ENCODE data around the gene GPR150.

The GPR150 gene

GRCh38 chr5:95620030-95620869 lies at the start of gene GPR150:
Gene GPR150 (plus strand): TSS chr5:95620087. CDS start chr5:95620276, 189 bp downstream.
- Histone ChIP-seq H3K27me3 (peaks cover 23% of the 10 kb centered on the region), H3K9ac (peak within 1 kb of the TSS; percentile 87)

GRCh38 chr5:95572016-95572415 lies 47.9 kb upstream of the GPR150 start:
- Histone ChIP-seq H3K27ac (no peak overlapping the region), H3K4me2 (no peak overlapping the region), H3K9ac (no peak overlapping the region), H3K4me1 (no peaks in the 10 kb centered on the region), H3K4me3 (no peak overlapping the region), H3K36me3 (peaks cover 16% of the 10 kb centered on the region), H3K9me3 (no peaks in the 10 kb centered on the region), H3K27me3 (no peaks in the 10 kb centered on the region), H4K20me1 (no peaks in the 10 kb centered on the region)
- TF ChIP-seq Cebpa-rat (IDR thresholded peaks at IDR 0.05) = no peak

More at GRCh38 chr5:95620030-95620869, at the start of gene GPR150:
- Histone ChIP-seq H3K9me3 (no peaks in the 10 kb centered on the region), H3K27ac (peak within 1 kb of the TSS; percentile 96), H3K4me3 (peak within 1 kb of the TSS; percentile 71), H3K4me1 (peaks cover 44% of the 10 kb centered on the region), H4K20me1 (no peaks in the 10 kb centered on the region), H3K4me2 (peak within 1 kb of the TSS; percentile 96), H3K36me3 (no peaks in the 10 kb centered on the region)
- no peak for TF ChIP-seq Cebpa-rat (IDR thresholded peaks at IDR 0.05)

GRCh38 chr5:95581576-95581975 lies 38.3 kb upstream of the GPR150 start:
- Histone ChIP-seq H3K4me2 (no peak overlapping the region), H3K4me1 (no peaks in the 10 kb centered on the region), H3K36me3 (peaks cover 4% of the 10 kb centered on the region; the same call in 1 of the 2 replicates), H3K4me3 (no peak overlapping the region), H4K20me1 (no peaks in the 10 kb centered on the region), H3K27me3 (no peaks in the 10 kb centered on the region), H3K9ac (no peak overlapping the region), H3K27ac (no peak overlapping the region), H3K9me3 (no peaks in the 10 kb centered on the region)
- TF ChIP-seq Cebpa-rat (IDR thresholded peaks at IDR 0.05) = no peak

DNA sequence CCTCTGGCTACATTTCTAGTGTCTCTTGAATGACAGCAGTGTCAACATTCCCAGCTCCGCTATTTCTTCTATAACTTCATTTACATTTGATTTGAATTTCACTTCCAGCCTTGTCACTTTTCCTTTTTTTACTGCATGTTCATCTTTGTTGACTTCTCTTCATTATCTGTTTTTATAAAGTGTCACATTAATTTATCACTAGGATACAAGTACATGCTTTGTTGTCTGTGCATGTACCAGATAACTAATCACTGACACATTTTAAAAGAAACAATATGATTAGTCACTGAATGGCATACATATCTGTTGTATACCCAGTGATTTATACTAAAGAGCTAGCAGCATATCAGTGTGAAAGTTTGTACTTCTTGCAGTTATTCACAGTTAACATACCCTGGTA lies 35.9 kb upstream of the GPR150 start:
- no peak for TF ChIP-seq Cebpa-rat (IDR thresholded peaks at IDR 0.05)
- no peaks in the 10 kb centered on the region for H3K4me1 ChIP-seq

DNA sequence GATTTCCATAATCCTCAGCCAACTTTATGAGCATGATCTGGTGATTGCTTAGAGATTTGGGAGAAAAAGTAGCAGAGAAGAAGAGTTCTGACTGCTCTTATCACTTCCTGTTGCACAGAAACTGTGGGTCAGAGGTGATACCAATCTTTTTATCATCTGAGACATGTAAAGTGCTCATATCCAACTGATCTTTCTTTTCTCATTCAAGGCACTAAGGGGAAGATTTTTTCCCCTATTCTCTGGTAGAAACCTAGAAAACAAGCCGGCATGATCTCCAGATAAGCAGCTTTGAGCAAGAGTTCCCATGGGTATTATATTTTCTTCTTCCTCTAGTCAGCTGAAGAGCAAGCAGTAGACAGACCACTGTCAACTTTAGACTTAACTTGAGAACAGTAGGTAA lies 29.0 kb upstream of the GPR150 start:
- no peaks in the 10 kb centered on the region for H3K36me3 ChIP-seq
- no peak for TF ChIP-seq Cebpa-rat (IDR thresholded peaks at IDR 0.05)
- peak overlapping the region; percentile 10; the same call in 1 of the 2 replicates for H3K4me2 ChIP-seq
- no peak overlapping the region for H3K4me3 ChIP-seq
- no peaks in the 10 kb centered on the region for H4K20me1 ChIP-seq
- peaks cover 9% of the 10 kb centered on the region for H3K4me1 ChIP-seq
- no peaks in the 10 kb centered on the region for H3K27me3 ChIP-seq
- no peak overlapping the region for H3K9ac ChIP-seq
- H3K27ac ChIP-seq = no peak overlapping the region
- no peaks in the 10 kb centered on the region for H3K9me3 ChIP-seq

More for the DNA sequence above, 35.9 kb upstream of the GPR150 start:
- peaks cover 4% of the 10 kb centered on the region; the same call in 1 of the 2 replicates for H3K36me3 ChIP-seq
- no peaks in the 10 kb centered on the region for H4K20me1 ChIP-seq
- no peak overlapping the region for H3K9ac ChIP-seq
- H3K27ac ChIP-seq = no peak overlapping the region
- H3K4me2 ChIP-seq = no peak overlapping the region
- no peak overlapping the region for H3K4me3 ChIP-seq
- no peaks in the 10 kb centered on the region for H3K27me3 ChIP-seq
- H3K9me3 ChIP-seq = no peaks in the 10 kb centered on the region

- Histone ChIP-seq H3K4me3 (no peak overlapping the region), H3K9me3 (no peaks in the 10 kb centered on the region), H4K20me1 (no peaks in the 10 kb centered on the region), H3K4me1 (peaks cover 9% of the 10 kb centered on the region), H3K4me2 (no peak overlapping the region), H3K27ac (no peak overlapping the region), H3K36me3 (no peaks in the 10 kb centered on the region), H3K27me3 (no peaks in the 10 kb centered on the region), H3K9ac (no peak overlapping the region)
- no peak for TF ChIP-seq Cebpa-rat (IDR thresholded peaks at IDR 0.05)
Observed at GRCh38 chr5:95591490-95591901, 28.4 kb upstream of the GPR150 start.

- H3K27ac ChIP-seq = no peak overlapping the region
Observed at GRCh38 chr5:95595289-95595931, 24.5 kb upstream of the GPR150 start.

GRCh38 chr5:95599252-95599651 lies 20.6 kb upstream of the GPR150 start:
- H3K27ac ChIP-seq = no peak overlapping the region
- no peak overlapping the region for H3K4me2 ChIP-seq
- no peak overlapping the region for H3K9ac ChIP-seq
- peaks cover 9% of the 10 kb centered on the region; the same call in 1 of the 2 replicates for H3K36me3 ChIP-seq
- no peaks in the 10 kb centered on the region for H3K9me3 ChIP-seq
- H3K4me1 ChIP-seq = no peaks in the 10 kb centered on the region
- no peaks in the 10 kb centered on the region for H3K27me3 ChIP-seq
- no peak overlapping the region for H3K4me3 ChIP-seq
- no peak for TF ChIP-seq Cebpa-rat (IDR thresholded peaks at IDR 0.05)
- H4K20me1 ChIP-seq = no peaks in the 10 kb centered on the region

More at GRCh38 chr5:95595289-95595931, 24.5 kb upstream of the GPR150 start:
- no peaks in the 10 kb centered on the region for H3K9me3 ChIP-seq
- H3K4me3 ChIP-seq = no peak overlapping the region
- H3K4me2 ChIP-seq = no peak overlapping the region
- TF ChIP-seq Cebpa-rat (IDR thresholded peaks at IDR 0.05) = no peak
- H3K9ac ChIP-seq = no peak overlapping the region
- peaks cover 9% of the 10 kb centered on the region for H3K4me1 ChIP-seq
- no peaks in the 10 kb centered on the region for H4K20me1 ChIP-seq
- H3K27me3 ChIP-seq = no peaks in the 10 kb centered on the region
- H3K36me3 ChIP-seq = no peaks in the 10 kb centered on the region

DNA sequence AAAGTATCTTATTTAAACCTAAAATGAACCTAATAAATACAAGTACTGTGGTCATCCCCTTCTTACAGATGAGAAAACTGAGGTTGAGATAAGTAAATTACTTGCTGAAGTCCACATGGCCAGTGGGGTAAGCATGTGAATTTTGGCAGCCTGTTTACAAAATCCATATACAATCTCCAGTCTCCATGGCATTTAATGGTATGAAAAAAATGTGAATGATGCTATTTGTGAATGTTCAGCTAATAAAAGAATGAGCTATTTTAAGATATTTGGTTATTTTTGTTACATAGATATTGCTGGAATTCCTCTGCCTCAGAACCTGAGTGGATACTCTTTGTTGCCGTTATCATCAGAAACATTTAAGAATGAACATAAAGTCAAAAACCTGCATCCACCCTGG lies 19.3 kb upstream of the GPR150 start:
- Histone ChIP-seq H3K4me3 (no peak overlapping the region), H3K9me3 (no peaks in the 10 kb centered on the region), H3K27me3 (no peaks in the 10 kb centered on the region), H3K36me3 (peaks cover 9% of the 10 kb centered on the region; the same call in 1 of the 2 replicates), H4K20me1 (no peaks in the 10 kb centered on the region), H3K27ac (no peak overlapping the region), H3K4me1 (no peaks in the 10 kb centered on the region), H3K9ac (no peak overlapping the region), H3K4me2 (no peak overlapping the region)
- no peak for TF ChIP-seq Cebpa-rat (IDR thresholded peaks at IDR 0.05)

GRCh38 chr5:95605786-95606185 lies 14.1 kb upstream of the GPR150 start:
- no peak for TF ChIP-seq Cebpa-rat (IDR thresholded peaks at IDR 0.05)
- H3K27me3 ChIP-seq = no peaks in the 10 kb centered on the region
- H4K20me1 ChIP-seq = no peaks in the 10 kb centered on the region
- H3K36me3 ChIP-seq = peaks cover 6% of the 10 kb centered on the region; the same call in 1 of the 2 replicates
- no peaks in the 10 kb centered on the region for H3K9me3 ChIP-seq
- H3K4me3 ChIP-seq = no peak overlapping the region
- H3K9ac ChIP-seq = no peak overlapping the region
- H3K4me2 ChIP-seq = no peak overlapping the region
- no peaks in the 10 kb centered on the region for H3K4me1 ChIP-seq
- no peak overlapping the region for H3K27ac ChIP-seq

All from BLaER1 (cell line).